Stimulated activated CD8-positive, alpha-beta memory T cell treated with anti-CD3 and anti-CD28 coated beads, Interleukin-12 subunit alpha, Interleukin-12 subunit beta, amount 100 ng/mL, for 24 hours (primary cell): ENCODE data around the gene MTX3.

Source experiments
- DNase-seq: peaks from one replicate; pipeline ENCODE4 v3.0.0-alpha.2; 2020; ENCODE audit errors: extremely low read depth

Gene MTX3

GRCh38 chr5:79934681-79935080 lies 56.4 kb downstream of the MTX3 start:
- DNase-seq, result no peak

GRCh38 chr5:79932510-79933504 lies 58.3 kb downstream of the MTX3 start:
- DNase-seq, result no peak

DNA sequence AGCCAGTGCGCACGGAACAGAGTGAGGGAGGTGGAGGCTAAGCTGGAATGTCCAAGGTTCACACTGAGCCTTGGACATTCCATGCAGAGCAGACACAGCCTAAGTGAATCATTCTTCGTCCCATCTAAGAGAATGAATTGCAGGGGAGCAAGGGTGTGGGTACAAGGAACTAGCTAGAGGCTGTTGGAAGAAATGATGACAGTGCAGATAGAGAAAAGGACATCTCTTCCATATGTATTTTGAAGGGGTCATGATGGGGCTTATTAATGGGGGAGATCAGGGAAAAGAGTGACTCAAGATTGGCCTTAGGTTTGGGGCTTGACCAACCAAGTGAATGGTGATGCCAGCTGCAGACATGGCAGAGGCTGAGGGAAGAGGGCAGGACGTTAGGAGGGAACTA lies 59.2 kb downstream of the MTX3 start:
- DNase-seq, result no peak

DNA sequence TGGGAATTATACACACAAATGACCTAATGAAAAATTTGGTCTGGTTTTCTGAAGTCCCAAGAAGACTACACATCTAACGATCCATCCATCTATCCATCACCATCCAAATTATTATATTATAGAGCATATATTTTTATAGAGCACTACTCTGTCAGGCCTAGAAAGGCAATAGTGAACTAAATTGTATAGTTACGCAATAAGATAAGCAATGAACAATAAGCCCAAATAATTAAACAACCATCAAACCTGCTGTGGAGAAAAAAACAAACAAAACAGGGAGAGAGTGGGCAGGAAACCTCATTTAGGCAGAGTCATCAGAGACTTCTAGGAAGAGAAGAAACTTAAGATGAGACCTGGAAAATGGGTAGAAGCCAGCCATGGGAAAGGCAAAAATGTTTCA lies 59.7 kb downstream of the MTX3 start:
- no peak for DNase-seq

DNA sequence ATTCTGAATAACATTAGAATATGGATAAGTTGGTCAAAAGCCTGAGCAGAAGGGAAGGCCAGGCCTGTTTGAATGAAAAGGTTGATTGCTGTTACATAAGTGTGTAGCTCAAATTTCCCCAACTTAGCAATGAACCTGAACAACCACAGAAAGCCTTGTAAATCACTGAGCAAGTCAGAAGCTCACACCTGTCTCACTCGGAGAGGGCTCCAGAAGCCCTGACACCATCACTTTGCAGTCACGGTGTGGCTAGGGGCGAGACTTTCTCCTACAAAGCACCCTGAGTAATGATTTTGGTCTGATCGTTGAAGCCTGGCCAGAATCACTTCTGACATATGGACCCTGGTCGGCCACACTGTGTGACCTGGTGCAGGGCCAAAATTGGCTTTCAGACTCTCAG lies 62.0 kb downstream of the MTX3 start:
- no peak for DNase-seq
